PC-9 (cell line): ENCODE results near the gene NFKBIA.

Experiments used
- CTCF ChIP-seq: fragments of 200-600 bp; sonication (generic); conservative IDR thresholded peaks from 2 replicates; pipeline ENCODE4 v1.6.1; 2017; ENCODE audit warnings: mixed run types, antibody characterized with exemption, mild to moderate bottlenecking, moderate library complexity
- EZH2 ChIP-seq: fragments of 200-600 bp; sonication (generic); IDR thresholded peaks from 2 replicates; pipeline ENCODE4 v1.8.0; 2017; ENCODE audit warnings: antibody characterized with exemption, low read depth

- TF ChIP-seq CTCF (no peak), EZH2 (no peak)
These were observed 48.3 kb downstream of the NFKBIA start for GRCh38 chr14:35355981-35356841.
